Brain microvascular endothelial cell (primary cell): ENCODE data around the gene CACNG1.

ENCODE experiments used
- DNase-seq: peaks from one replicate; pipeline ENCODE4 v3.0.0-alpha.2; 2020
- H3K27ac ChIP-seq: fragments of 250-450 bp; sonication (Bioruptor Pico); 2 replicates; pipeline ENCODE4 v1.5.1; 2020; ENCODE audit warnings: mild to moderate bottlenecking, moderate library complexity
- H3K27me3 ChIP-seq: fragments of 250-450 bp; sonication (Bioruptor Pico); replicated peaks from 2 replicates; pipeline ENCODE4 v1.5.1; 2020; ENCODE audit warnings: mild to moderate bottlenecking
- H3K36me3 ChIP-seq: fragments of 250-450 bp; sonication (Bioruptor Pico); replicated peaks from 2 replicates; pipeline ENCODE4 v1.5.1; 2020; ENCODE audit warnings: mild to moderate bottlenecking
- H3K4me3 ChIP-seq: 2 replicates; pipeline ENCODE4 v1.5.1; 2011; ENCODE audit warnings: low read depth, mild to moderate bottlenecking, control low read depth, low read length, moderate library complexity
- in situ Hi-C: cut with HindIII; loops from 2 replicates; pipeline ENCODE4 v1.10.0; 2017; ENCODE audit warnings: low sequenced_read_pairs, low pct_ligation_motif_present
- TF ChIP-seq, protein P1 (sequence below): IDR thresholded peaks from 2 replicates; pipeline ENCODE4 v1.5.1; 2011; ENCODE audit warnings: low read depth, mild to moderate bottlenecking, moderate library complexity, low read length, control low read depth, inconsistent platforms; ENCODE audit errors: missing control alignments

CACNG1 gene

DNA sequence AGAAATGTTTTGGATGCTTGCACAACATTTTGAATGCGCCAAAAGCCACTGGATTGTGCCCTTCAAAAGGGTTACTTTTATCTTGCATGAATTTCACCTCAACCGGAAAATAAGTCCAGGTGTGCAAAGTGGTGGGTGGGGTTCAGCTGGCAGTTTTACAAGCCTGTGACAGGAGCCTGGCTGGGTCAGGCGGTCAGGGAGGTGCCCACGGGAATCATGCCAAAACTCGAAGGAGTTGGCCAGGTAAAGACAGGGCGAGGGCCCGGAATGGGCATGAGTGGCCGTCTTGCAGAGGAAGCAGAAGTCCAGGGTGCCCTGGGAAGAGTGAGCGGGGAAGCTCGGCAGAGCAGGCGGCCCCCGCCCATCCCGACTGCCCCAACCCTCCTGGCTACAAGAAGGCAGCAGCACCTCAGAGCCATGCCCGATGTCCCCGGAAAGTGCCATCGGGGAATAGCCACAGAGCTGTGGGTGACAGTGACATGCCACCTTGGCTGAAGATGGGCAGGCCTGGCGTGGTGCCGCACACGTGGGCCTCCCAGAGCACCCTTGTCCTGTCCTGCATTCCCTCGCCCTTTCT lies 19.1 kb upstream of the CACNG1 start:
- in situ Hi-C loops: no loop called here
- no peak overlapping the region for H3K27ac ChIP-seq
- no peaks in the 10 kb centered on the region for H3K27me3 ChIP-seq
- TF ChIP-seq, protein P1, sequence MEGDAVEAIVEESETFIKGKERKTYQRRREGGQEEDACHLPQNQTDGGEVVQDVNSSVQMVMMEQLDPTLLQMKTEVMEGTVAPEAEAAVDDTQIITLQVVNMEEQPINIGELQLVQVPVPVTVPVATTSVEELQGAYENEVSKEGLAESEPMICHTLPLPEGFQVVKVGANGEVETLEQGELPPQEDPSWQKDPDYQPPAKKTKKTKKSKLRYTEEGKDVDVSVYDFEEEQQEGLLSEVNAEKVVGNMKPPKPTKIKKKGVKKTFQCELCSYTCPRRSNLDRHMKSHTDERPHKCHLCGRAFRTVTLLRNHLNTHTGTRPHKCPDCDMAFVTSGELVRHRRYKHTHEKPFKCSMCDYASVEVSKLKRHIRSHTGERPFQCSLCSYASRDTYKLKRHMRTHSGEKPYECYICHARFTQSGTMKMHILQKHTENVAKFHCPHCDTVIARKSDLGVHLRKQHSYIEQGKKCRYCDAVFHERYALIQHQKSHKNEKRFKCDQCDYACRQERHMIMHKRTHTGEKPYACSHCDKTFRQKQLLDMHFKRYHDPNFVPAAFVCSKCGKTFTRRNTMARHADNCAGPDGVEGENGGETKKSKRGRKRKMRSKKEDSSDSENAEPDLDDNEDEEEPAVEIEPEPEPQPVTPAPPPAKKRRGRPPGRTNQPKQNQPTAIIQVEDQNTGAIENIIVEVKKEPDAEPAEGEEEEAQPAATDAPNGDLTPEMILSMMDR: no peak
- H3K36me3 ChIP-seq: no peaks in the 10 kb centered on the region
- DNase-seq: no peak
- no peak overlapping the region for H3K4me3 ChIP-seq

DNA sequence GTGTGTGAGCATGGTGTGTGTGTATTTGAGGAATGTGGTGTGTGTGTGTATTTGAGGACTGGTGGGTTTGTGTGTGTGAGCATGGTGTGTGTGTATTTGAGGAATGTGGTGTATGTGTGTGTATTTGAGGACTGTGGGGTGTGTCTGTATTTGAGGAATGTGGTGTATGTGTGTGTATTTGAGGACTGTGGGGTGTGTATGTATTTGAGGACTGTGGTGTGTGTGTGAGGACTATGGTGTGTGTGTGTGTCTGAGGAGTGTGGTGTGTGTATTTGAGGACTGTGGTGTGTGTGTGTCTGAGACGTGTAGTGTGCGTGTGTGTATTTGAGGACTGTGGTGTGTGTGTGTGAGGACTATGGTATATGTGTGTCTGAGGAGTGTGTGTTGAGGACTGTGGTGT lies 18.0 kb upstream of the CACNG1 start:
- TF ChIP-seq, protein P1: no peak
- Histone ChIP-seq H3K4me3 (no peak overlapping the region), H3K36me3 (no peaks in the 10 kb centered on the region), H3K27me3 (no peaks in the 10 kb centered on the region), H3K27ac (no peak overlapping the region)
- in situ Hi-C loops: no loop called here
- DNase-seq: no peak

DNA sequence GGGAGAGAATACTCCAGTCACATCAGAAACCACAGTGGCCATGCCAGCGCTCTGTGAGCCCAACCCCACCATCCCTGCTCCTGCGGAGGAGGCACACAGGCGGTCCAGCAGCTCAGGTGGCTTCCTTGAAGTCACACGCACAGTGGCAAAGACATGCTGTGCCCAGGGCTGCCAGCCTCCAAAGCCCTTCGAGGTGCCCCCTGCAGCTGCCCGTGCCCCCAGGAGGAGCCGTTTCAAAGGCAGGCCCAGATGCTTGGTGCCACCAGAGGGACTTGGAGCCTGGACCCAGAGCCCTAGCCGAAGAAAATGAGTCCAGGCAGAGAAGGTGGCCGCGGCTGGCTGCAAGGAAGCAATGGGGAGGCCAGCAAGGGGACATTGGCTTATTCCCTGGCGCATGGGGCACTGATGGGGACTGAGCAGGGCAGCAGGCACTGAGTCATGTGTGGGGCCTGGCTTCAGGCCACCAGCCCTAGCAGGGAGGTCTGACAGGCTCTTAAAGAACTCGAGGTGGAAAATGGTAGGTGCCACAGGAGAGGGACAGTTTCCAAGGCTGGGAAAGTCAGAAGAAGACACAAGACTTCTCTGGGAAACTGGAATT lies 17.2 kb upstream of the CACNG1 start:
- no peak overlapping the region for H3K4me3 ChIP-seq
- H3K27ac ChIP-seq: no peak overlapping the region
- in situ Hi-C loops: no loop called here
- DNase-seq: no peak
- H3K36me3 ChIP-seq: no peaks in the 10 kb centered on the region
- no peaks in the 10 kb centered on the region for H3K27me3 ChIP-seq
- TF ChIP-seq, protein P1: no peak

DNA sequence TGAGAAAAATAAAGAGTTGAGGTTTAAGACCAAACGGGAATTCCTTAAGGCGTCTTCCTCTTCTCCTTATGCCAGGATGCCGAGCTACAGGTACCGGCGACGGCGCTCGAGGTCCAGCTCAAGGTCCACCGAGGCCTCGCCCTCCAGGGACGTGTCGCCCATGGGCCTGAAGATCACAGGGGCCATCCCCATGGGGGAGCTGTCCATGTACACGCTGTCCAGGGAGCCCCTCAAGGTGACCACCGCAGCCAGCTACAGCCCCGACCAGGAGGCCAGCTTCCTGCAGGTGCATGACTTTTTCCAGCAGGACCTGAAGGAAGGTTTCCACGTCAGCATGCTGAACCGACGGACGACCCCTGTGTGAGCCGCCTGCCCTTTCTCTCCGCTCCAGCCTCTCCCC lies 13.7 kb upstream of the CACNG1 start:
- no peaks in the 10 kb centered on the region for H3K36me3 ChIP-seq
- in situ Hi-C loops: no loop called here
- TF ChIP-seq, protein P1: no peak

DNA sequence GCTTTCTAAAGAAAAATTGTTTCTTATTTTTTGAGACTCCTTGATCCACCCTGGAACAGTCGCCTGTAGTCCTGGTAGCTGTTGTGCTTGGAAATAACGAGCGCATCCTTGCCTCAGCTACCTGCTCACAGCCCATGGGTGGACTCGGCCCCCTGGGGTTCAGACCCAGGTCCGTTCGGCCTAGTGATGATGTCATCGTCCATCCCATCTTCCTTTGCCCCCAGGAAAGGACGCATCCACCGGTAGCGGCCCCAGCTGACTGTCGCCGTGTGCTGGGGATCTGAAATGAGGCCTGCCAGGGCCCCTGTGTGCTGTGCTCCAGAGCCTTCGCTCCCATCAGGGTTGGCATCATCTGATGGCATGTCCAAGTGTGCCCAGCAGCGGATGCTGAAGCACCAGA lies 12.0 kb upstream of the CACNG1 start:
- in situ Hi-C loops: no loop called here
- Histone ChIP-seq H3K27ac (no peak overlapping the region), H3K36me3 (no peaks in the 10 kb centered on the region), H3K27me3 (no peaks in the 10 kb centered on the region), H3K4me3 (no peak overlapping the region)
- no peak for DNase-seq
- TF ChIP-seq, protein P1: no peak

More for the DNA sequence above, 13.7 kb upstream of the CACNG1 start:
- Histone ChIP-seq H3K27ac (no peak overlapping the region), H3K27me3 (no peaks in the 10 kb centered on the region), H3K4me3 (no peak overlapping the region)
- DNase-seq: no peak

DNA sequence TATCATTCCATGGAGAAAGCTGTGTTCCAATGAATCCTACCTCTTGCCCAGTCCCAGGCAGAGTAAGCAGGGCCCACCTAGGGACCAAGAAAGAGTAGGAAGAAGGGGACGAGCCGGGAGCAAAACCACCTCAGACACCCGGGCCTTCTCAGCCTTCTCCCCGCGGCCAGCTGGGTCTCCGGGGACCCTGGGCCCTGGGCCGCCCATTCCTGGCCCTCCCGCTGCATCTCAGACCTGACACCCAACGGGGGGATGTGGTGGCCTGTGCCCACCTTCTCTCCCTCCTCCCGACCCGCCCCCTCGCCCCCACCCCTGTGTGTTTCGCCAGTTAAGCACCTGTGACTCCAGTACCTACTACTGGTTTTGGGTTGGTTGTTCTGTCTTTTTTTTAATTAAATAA lies 11.4 kb upstream of the CACNG1 start:
- in situ Hi-C loops: no loop called here
- DNase-seq: no peak
- Histone ChIP-seq H3K27ac (no peak overlapping the region), H3K27me3 (no peaks in the 10 kb centered on the region), H3K4me3 (no peak overlapping the region), H3K36me3 (no peaks in the 10 kb centered on the region)
- TF ChIP-seq, protein P1: no peak
